ENCODE data around the gene KCNIP1. TPM values are rescaled to one million over a fixed set of nuclear protein-coding genes. Genes with fewer than 3 reads are reported as not detected.

KCNIP1 gene
- total RNA-seq, 1 donor from 2014 or later: 0.16 TPM

DNA sequence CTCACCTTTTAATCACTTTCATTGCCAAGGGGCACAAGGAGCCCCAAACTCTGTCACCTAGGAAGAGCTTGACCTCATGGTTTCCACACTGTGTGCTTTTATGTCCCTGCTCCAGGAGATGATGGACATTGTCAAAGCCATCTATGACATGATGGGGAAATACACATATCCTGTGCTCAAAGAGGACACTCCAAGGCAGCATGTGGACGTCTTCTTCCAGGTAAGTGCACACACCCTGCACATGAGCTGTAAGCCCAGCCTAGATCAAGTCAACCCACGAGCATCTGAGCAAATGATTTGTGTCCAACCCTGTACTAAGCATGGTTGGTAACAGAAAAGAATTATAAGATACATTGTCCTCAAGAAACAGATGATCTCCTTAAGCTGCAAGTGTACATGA is 228.9 kb downstream of the KCNIP1 start:
- peaks cover 13% of the 10 kb centered on the region for H3K9me3 ChIP-seq (replicated peaks)
- H3K27ac ChIP-seq (replicated peaks): no peak overlapping the region
- intact Hi-C loops (cut with micrococcal nuclease): no loop called here

DNA sequence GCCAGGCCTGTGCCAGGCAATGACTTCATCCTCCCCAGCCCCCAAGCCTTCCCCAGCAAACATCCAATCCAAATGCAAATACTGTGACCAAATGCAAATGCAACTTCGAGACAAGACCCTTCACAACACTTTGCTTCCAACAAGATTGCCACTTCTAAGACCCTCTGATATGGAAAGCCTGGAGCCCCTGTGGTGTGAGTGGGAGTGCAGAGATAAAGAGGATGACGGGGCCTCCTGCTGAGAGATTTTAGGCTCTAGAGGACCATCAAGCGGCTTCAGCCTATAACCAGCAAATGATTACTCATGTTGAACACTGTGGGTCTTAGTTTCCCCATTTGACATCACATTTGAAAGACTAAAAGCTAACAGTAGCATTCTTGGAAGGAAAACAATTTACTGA is 233.1 kb downstream of the KCNIP1 start:
- H3K4me1 ChIP-seq: no peaks in the 10 kb centered on the region
- no peak for DNase-seq
- no peak overlapping the region for H3K4me3 ChIP-seq
- H3K27me3 ChIP-seq (ENCODE audit: low read depth): no peaks in the 10 kb centered on the region
- intact Hi-C loops (cut with micrococcal nuclease): no loop called here
- H3K27ac ChIP-seq (replicated peaks): no peak overlapping the region
- TF ChIP-seq, protein P1, sequence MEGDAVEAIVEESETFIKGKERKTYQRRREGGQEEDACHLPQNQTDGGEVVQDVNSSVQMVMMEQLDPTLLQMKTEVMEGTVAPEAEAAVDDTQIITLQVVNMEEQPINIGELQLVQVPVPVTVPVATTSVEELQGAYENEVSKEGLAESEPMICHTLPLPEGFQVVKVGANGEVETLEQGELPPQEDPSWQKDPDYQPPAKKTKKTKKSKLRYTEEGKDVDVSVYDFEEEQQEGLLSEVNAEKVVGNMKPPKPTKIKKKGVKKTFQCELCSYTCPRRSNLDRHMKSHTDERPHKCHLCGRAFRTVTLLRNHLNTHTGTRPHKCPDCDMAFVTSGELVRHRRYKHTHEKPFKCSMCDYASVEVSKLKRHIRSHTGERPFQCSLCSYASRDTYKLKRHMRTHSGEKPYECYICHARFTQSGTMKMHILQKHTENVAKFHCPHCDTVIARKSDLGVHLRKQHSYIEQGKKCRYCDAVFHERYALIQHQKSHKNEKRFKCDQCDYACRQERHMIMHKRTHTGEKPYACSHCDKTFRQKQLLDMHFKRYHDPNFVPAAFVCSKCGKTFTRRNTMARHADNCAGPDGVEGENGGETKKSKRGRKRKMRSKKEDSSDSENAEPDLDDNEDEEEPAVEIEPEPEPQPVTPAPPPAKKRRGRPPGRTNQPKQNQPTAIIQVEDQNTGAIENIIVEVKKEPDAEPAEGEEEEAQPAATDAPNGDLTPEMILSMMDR (IDR thresholded peaks at IDR 0.05; ENCODE audit: borderline replicate concordance): no peak
- peaks cover 13% of the 10 kb centered on the region for H3K9me3 ChIP-seq (replicated peaks)
- H3K36me3 ChIP-seq: no peaks in the 10 kb centered on the region

More for the DNA sequence above, 228.9 kb downstream of the KCNIP1 start:
- no peak for DNase-seq
- TF ChIP-seq, protein P1 (IDR thresholded peaks at IDR 0.05; ENCODE audit: borderline replicate concordance): no peak
- Histone ChIP-seq H3K36me3 (peaks cover 6% of the 10 kb centered on the region), H3K4me1 (no peaks in the 10 kb centered on the region), H3K27me3 (ENCODE audit: low read depth) (no peaks in the 10 kb centered on the region), H3K4me3 (no peak overlapping the region)

DNA sequence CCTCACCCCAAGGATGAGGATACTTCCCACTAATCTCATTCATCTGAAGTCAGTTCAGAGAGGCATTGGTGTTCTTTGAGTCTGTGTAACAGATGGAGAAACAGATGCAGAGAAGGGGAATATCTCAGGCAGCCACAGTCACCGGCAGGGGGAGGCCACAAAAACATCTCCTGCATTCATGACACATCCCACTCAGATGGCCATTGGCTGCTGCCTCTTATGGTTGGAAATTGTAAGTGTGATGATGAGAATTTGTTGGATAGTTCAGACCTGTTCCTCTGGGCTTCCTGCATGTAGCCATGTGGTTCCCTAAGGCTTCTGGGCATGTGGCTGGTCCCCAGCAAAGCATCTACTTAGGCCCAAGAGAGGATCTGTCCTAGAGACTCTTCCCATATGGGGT is 233.8 kb downstream of the KCNIP1 start:
- H3K4me3 ChIP-seq: no peak overlapping the region
- no peak for DNase-seq
- H3K36me3 ChIP-seq: no peaks in the 10 kb centered on the region
- no peak overlapping the region for H3K27ac ChIP-seq (replicated peaks)
- no peaks in the 10 kb centered on the region for H3K4me1 ChIP-seq
- H3K9me3 ChIP-seq (replicated peaks): peaks cover 13% of the 10 kb centered on the region
- intact Hi-C loops (cut with micrococcal nuclease): no loop called here
- no peaks in the 10 kb centered on the region for H3K27me3 ChIP-seq (ENCODE audit: low read depth)
- TF ChIP-seq, protein P1 (IDR thresholded peaks at IDR 0.05; ENCODE audit: borderline replicate concordance): no peak

DNA sequence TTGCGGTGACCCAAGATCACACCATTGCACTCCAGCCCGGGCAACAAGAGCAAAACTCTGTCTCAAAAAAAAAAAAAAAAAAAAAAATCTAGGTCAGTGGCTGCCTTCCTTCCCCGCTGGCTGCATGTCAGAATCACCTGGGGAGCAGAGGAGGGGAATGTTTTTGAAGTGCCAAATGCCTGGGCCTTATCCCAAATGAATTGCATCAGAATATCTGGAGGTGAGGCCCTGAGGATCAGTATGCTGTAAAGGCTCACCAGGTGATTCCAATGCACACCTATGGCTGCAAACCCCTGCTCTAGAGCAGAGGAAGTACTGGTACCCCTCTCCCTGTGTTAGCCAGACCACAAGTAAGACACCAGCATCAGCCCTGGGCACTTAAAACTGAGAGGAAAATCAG is 235.0 kb downstream of the KCNIP1 start:
- intact Hi-C loops (cut with micrococcal nuclease): no loop called here

DNA sequence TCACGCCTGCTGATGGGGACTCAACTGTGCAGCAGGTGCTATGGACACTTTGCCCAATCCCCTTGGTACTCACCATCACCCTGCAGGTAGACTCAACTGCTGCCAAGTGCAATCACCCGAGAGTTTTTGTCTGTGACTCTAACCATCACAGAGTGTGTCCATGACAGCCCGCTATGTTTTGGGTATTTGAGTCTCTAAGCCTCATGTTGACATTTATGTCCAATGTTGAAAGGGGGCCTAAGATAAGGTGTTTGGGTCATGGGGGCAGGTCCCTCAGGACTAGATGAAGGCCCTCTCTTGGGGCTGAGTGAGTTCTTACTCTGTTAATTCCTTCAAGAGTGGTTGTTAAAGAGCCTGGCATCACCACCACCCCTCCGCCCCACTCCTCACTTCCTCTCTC is 235.6 kb downstream of the KCNIP1 start:
- no peak for DNase-seq
- H3K4me1 ChIP-seq: peaks cover 7% of the 10 kb centered on the region
- no peak overlapping the region for H3K27ac ChIP-seq (replicated peaks)
- TF ChIP-seq, protein P1 (IDR thresholded peaks at IDR 0.05; ENCODE audit: borderline replicate concordance): no peak
- no peaks in the 10 kb centered on the region for H3K27me3 ChIP-seq (ENCODE audit: low read depth)
- peaks cover 13% of the 10 kb centered on the region for H3K9me3 ChIP-seq (replicated peaks)
- intact Hi-C loops (cut with micrococcal nuclease): no loop called here
- no peak overlapping the region for H3K4me3 ChIP-seq
- H3K36me3 ChIP-seq: no peaks in the 10 kb centered on the region

More for the DNA sequence above, 235.0 kb downstream of the KCNIP1 start:
- no peaks in the 10 kb centered on the region for H3K36me3 ChIP-seq
- no peak overlapping the region for H3K27ac ChIP-seq (replicated peaks)
- H3K4me1 ChIP-seq: peaks cover under 1% of the 10 kb centered on the region
- TF ChIP-seq, protein P1 (IDR thresholded peaks at IDR 0.05; ENCODE audit: borderline replicate concordance): no peak
- H3K4me3 ChIP-seq: no peak overlapping the region
- no peaks in the 10 kb centered on the region for H3K27me3 ChIP-seq (ENCODE audit: low read depth)
- no peak for DNase-seq
- peaks cover 13% of the 10 kb centered on the region for H3K9me3 ChIP-seq (replicated peaks)

All from left ventricle myocardium inferior (tissue), 1 donor.